Gastroesophageal sphincter (tissue), 4 donors: Measurements from ENCODE around the gene ABAT. TPM values are rescaled to one million over a fixed set of nuclear protein-coding genes. Genes with fewer than 3 reads are reported as not detected.
"Not testable (repeated sequence)": the region's sequence is repeated elsewhere in the genome, so short reads cannot be mapped to it uniquely, and the experiment has no call there.

ENCODE experiments used
- ATAC-seq: fragments of 150-250 bp; one replicate; pipeline ENCODE4 v1.9.1; 2016; ENCODE audit warnings: mild to moderate bottlenecking, moderate library complexity
- H3K27ac ChIP-seq, 4 donors: fragments of 200-600 bp; sonication (generic) in 3 of 4; 1 replicate in 3 of 4; 2 replicates in 1 of 4; pipeline ENCODE4 v1.5.1; 2016 to 2019
- H3K27me3 ChIP-seq: fragments of 200-600 bp; sonication (generic); one replicate; pipeline ENCODE4 v1.5.1; 2019
- H3K36me3 ChIP-seq, 2 donors: fragments of 200-600 bp; sonication (generic); one replicate each; pipeline ENCODE4 v1.5.1; 2019; ENCODE audit warnings: control low read depth in 1 of 2
- H3K4me1 ChIP-seq, 3 donors: fragments of 200-600 bp; sonication (generic); 1 replicate in 2 of 3; 2 replicates in 1 of 3; pipeline ENCODE4 v1.5.1; 2016 to 2019; ENCODE audit warnings: control low read depth in 2 of 3
- H3K4me3 ChIP-seq, 2 donors: fragments of 200-600 bp; sonication (generic); one replicate each; pipeline ENCODE4 v1.5.1; 2019; ENCODE audit warnings: mild to moderate bottlenecking in 1 of 2, moderate library complexity in 1 of 2
- H3K9me3 ChIP-seq, 3 donors: fragments of 200-600 bp; sonication (generic); one replicate each; pipeline ENCODE4 v1.5.1; 2017 to 2019; ENCODE audit warnings: control low read depth in 2 of 3
- CTCF ChIP-seq, 4 experiments: fragments of 200-600 bp in 2 of 4; fragments of 450-650 bp in 2 of 4; sonication (generic) in 1 of 4; IDR thresholded peaks; one replicate each; pipeline ENCODE4 v1.5.1; 2017 to 2019; ENCODE audit warnings: antibody characterized with exemption in 4 of 4, mild to moderate bottlenecking in 2 of 4, moderate library complexity in 2 of 4
- EP300 ChIP-seq: sonication (generic); formaldehyde crosslinking; IDR thresholded peaks from one replicate; pipeline ENCODE4 v1.6.1; 2017; ENCODE audit warnings: antibody characterized with exemption, mild to moderate bottlenecking
- POLR2A ChIP-seq, 2 donors: fragments of 450-650 bp; IDR thresholded peaks; one replicate each; pipeline ENCODE4 v1.6.1; 2017; ENCODE audit warnings: antibody characterized with exemption in 2 of 2, mild to moderate bottlenecking in 2 of 2, moderate library complexity in 1 of 2
- POLR2AphosphoS5 ChIP-seq: sonication (generic); formaldehyde crosslinking; IDR thresholded peaks from one replicate; pipeline ENCODE4 v1.6.1; 2017; ENCODE audit warnings: antibody characterized with exemption
- WGBS, 2 donors: methylation state at CpG; one replicate each; pipeline ENCODE4 v1.1.5; 2018; ENCODE audit warnings: low coverage in 1 of 2; 5-methylcytosine and 5-hydroxymethylcytosine counted together
- total RNA-seq, 4 donors: library from RNA; depleted of rRNA; stranded (reverse); fragments of >200 nt; gene quantifications; one replicate each; pipeline ENCODE4 v1.1.0, GENCODE V29; 2016

The ABAT gene
- total RNA-seq, 4 donors from 2014 or later: 5.3 to 15.6 (median 10.3) TPM

- H3K4me1 ChIP-seq: no peaks in the 10 kb centered on the region
- no peak for ATAC-seq
- H3K27me3 ChIP-seq: no peaks in the 10 kb centered on the region
- WGBS, 2 donors: no CpG with 5 or more reads among the region's 8 CpGs
- no peak overlapping the region for H3K27ac ChIP-seq
- no peak overlapping the region for H3K4me3 ChIP-seq
- H3K9me3 ChIP-seq: no peaks in the 10 kb centered on the region
- peaks cover 0 to 45% of the 10 kb centered on the region in 2 donors for H3K36me3 ChIP-seq
- TF ChIP-seq EP300: no peak
- no peak for TF ChIP-seq POLR2A (IDR thresholded peaks at IDR 0.05)
- TF ChIP-seq POLR2AphosphoS5: no peak
- no peak for TF ChIP-seq CTCF (IDR thresholded peaks at IDR 0.05)
Measured at GRCh38 chr16:8781797-8782196, 107.4 kb downstream of the ABAT start.

GRCh38 chr16:8782673-8783072 lies 108.3 kb downstream of the ABAT start:
- ATAC-seq: no peak
- no peak overlapping the region for H3K4me3 ChIP-seq
- 26 to 37% methylated on average over 5 to 6 of the region's 6 CpGs for WGBS, 2 donors
- no peaks in the 10 kb centered on the region for H3K9me3 ChIP-seq
- H3K4me1 ChIP-seq: no peaks in the 10 kb centered on the region
- TF ChIP-seq CTCF (IDR thresholded peaks at IDR 0.05): no peak
- no peak for TF ChIP-seq POLR2AphosphoS5
- TF ChIP-seq EP300: no peak
- no peak for TF ChIP-seq POLR2A (IDR thresholded peaks at IDR 0.05)
- no peak overlapping the region for H3K27ac ChIP-seq
- H3K36me3 ChIP-seq: peaks cover 0 to 37% of the 10 kb centered on the region in 2 donors
- H3K27me3 ChIP-seq: no peaks in the 10 kb centered on the region

- H3K36me3 ChIP-seq: peaks cover 0 to 10% of the 10 kb centered on the region in 2 donors
- ATAC-seq: no peak
- H3K27me3 ChIP-seq: no peaks in the 10 kb centered on the region
- no peak overlapping the region for H3K4me3 ChIP-seq
- WGBS, 2 donors: 72 to 84% methylated on average over 4 to 6 of the region's 6 CpGs
- H3K9me3 ChIP-seq: no peaks in the 10 kb centered on the region
- H3K4me1 ChIP-seq: no peaks in the 10 kb centered on the region
- TF ChIP-seq POLR2A (IDR thresholded peaks at IDR 0.05): no peak
- TF ChIP-seq CTCF (IDR thresholded peaks at IDR 0.05): no peak
- no peak for TF ChIP-seq POLR2AphosphoS5
- TF ChIP-seq EP300: no peak
- no peak overlapping the region for H3K27ac ChIP-seq
Measured at GRCh38 chr16:8785408-8785807, 111.0 kb downstream of the ABAT start.

- not testable (repeated sequence) for H3K4me1 ChIP-seq, H3K27ac ChIP-seq, ATAC-seq, H3K27me3 ChIP-seq, H3K9me3 ChIP-seq, H3K4me3 ChIP-seq, H3K36me3 ChIP-seq
- 89% methylated on average over 6 of the region's 11 CpGs; no CpG with 5 or more reads in 1 of the 2 donors for WGBS, 2 donors
Measured at GRCh38 chr16:8786316-8786715, 111.9 kb downstream of the ABAT start.

- H3K4me1 ChIP-seq: no peaks in the 10 kb centered on the region
- H3K36me3 ChIP-seq: peaks cover 0 to 6% of the 10 kb centered on the region in 2 donors
- H3K27me3 ChIP-seq: no peaks in the 10 kb centered on the region
- no peak overlapping the region for H3K4me3 ChIP-seq
- ATAC-seq: no peak
- no peaks in the 10 kb centered on the region for H3K9me3 ChIP-seq
- TF ChIP-seq EP300 (no peak), POLR2A (IDR thresholded peaks at IDR 0.05) (peak in 1 of 2 donors; percentile 15), CTCF (IDR thresholded peaks at IDR 0.05) (no peak)
- WGBS, 2 donors: 75 to 76% methylated on average over 3 to 7 of the region's 8 CpGs
- H3K27ac ChIP-seq: no peak overlapping the region
Measured at GRCh38 chr16:8788578-8789172, 114.3 kb downstream of the ABAT start.
